GM19043 (cell line): ENCODE data around the gene NAV3.
A peak's percentile ranks its signal among the peaks of the same experiment; 100 is the strongest.

ENCODE experiments used
- ATAC-seq: cut with Tn5 transposase; IDR thresholded peaks from one replicate; pipeline ENCODE4 v1.9.1; 2021; ENCODE audit warnings: low read depth; ENCODE audit not compliant: unreplicated experiment

The NAV3 gene

DNA sequence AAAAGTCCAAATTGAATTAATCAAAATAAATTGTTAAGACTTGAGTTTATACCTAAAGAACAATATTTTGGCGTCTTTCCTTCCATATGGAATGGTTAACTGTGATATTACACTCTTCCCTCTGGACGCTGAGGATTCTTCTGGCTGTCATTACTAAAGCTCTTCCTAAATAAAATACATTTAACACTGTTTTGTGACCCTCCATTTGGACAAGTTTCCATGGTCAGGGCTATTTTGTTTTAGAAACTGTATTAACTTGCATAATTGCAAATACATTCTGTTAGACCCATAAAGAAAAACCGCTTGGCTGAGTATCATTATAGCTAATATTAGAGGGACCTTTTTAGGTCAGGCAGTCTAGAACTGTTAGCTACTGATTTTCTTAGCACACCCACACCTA lies 87.4 kb downstream of the NAV3 start:
- ATAC-seq: no peak

DNA sequence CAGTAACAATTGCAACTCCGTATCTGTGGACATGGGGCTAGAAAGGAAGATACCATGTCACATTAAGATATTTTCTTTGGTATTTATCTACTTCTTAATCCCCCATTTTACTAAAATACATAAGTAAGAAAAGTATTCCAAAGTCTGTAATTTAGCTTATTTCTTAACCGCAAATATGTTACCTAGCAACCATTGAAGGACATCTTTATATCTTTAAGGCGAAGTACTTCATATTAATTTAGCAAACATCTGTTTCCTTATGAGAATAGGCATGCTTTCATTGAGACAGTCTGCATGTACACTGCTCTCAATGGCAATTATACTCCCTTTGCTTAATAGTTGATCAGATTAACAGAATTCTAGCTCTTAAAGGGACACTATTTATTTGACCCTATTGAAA lies 88.8 kb downstream of the NAV3 start:
- no peak for ATAC-seq

DNA sequence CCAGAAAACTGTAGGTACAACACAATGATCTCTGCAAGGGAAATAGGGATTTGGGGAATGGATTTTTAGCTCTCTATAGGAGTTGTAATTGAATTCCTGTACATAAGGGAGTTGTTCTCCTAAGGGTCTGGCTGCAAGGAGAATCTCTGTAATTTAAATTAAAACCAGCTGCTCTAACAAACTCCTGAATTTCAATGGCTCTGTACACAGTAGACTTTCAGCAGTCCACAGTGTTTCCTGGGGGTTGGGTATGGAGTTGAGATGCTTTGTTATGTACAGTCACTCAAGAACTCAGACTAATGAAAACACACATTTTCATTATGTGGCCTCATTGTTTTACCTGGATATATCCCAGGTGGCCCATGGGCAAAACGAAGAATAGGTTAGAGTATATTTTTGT lies 93.2 kb downstream of the NAV3 start:
- ATAC-seq: no peak

DNA sequence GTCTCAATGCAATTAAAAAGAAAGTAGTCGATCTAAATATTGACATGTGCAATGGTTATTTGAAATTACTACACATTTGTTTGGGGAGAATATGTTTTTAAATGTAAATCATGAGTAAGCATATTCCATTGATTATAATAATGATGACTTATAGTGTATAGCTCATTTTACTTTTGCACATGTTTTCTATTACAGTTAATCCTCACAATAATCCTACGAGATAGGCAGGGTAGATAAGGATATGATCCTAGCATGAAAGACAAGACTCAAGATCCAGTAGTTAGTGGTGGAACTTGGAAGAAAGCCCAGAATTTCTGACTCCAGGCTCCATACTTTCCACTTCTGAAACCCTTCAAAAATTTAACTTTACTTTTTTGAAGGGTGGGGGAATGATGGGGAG lies 94.0 kb downstream of the NAV3 start:
- no peak for ATAC-seq

DNA sequence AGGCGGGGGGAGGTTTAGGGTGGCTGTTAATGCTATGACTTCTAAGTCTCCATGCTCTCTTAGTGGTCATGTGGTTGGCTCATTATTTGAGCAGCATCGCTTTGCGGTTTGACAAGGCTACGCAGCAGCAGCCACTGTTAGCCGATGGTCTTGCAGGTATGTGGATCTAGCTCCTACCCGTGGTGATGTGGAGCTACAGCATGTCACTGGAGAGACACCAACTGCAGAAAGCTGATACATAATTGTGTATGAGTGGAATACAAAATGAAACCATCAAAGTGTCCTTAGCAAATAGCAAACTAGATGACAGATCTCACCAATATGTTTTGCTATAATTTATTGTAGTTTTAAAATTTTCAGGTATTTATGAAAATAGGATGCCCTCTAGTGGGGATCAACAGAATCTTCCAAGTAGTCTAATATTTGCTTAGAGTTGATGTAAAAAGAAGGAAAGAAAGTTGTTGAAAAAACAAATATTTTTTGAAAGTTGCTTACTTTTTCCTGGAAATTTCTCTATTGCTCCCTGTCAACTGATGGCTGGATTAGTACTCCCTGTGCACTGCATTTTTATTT lies 94.9 kb downstream of the NAV3 start:
- peak; percentile 99 for ATAC-seq

DNA sequence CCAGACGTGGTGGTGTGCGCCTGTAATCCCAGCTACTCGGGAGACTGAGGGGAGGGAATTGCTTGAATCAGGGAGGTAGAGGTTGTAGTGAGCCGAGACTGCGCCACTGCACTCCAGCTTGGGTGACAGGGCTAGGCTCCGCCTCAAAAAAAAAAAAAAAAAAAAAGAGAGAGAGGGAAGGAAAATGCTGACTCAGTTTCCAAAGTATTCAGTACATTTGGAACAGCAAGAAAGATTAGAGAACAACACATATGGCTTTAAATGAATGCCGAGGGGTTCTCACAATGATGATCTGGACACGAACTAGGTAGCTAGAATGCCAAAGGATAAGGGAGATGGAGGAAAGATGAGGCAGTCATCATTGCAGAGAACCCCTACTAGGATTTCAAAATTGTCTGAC lies 97.4 kb downstream of the NAV3 start:
- no peak for ATAC-seq

DNA sequence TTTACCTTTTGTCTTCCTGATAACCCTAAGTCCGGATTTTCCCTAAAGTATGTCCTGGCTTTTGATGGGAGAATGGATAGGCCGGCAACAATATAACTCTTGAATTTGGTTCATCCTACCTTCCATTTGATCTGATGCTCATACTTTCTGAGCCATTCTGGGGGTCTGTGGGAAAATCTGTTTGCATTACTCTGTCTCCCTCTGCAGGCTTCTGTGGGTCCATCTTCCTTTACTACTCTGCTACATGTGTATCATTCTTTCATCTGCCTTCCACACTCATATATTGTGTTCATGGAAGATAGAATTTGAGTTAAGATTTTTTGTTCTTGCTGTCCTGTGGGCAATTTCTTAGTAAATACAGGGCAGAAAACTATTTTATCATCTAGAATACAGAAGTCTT lies 101.5 kb downstream of the NAV3 start:
- ATAC-seq: no peak

DNA sequence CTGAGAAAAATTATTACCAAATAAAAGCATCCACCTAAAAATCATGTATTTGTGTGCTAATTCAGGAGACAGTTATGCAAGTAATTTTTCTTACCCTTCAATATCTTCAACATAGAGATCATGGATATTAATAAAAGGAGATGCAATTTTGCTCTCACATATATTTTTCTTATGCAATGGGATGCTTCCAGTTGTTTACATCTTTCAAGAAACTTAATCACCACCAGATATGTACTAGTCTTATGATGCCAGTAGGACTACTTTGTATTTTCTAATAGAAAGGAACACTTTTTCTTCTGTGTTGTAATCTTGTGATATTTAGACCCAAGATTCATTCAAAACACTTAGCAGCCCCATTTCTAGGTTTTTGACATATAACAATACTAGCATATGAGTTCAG lies 107.6 kb downstream of the NAV3 start:
- no peak for ATAC-seq

DNA sequence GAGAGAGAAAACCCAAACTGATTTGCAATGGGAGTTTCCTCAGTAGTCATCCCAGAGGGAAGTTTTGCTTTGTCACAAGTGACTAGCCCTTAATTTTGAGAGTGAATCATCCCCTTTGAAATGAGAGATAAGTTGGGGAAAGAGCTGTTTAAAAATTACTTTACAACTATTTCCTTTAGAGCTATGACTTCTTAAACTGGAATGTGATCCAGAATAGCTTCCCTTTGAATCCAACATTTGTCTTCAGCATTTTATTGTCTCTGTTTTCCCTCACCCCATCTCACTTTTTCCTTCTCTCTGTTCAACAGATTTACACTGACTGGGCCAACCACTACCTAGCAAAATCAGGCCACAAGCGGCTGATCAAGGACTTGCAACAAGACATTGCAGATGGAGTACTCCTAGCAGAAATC lies 109.3 kb downstream of the NAV3 start:
- ATAC-seq: no peak

DNA sequence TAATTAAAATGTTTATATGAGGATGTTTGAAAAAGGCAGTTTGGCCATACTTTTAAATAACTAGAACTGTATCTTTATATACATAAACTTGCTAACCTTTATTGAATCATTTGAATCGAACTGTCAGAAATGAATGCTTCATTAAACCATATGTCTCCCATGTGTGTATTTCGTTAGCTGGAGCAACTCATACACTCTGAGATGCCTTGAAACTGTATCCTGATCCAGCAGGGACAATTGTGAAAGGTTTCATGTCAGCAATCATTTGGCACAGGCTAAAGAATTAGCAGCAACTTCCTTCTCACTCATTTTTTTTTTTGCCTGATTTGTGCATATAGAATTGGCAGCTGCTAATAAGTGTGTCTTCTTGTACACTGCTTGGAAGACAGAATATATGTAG lies 109.9 kb downstream of the NAV3 start:
- no peak for ATAC-seq

DNA sequence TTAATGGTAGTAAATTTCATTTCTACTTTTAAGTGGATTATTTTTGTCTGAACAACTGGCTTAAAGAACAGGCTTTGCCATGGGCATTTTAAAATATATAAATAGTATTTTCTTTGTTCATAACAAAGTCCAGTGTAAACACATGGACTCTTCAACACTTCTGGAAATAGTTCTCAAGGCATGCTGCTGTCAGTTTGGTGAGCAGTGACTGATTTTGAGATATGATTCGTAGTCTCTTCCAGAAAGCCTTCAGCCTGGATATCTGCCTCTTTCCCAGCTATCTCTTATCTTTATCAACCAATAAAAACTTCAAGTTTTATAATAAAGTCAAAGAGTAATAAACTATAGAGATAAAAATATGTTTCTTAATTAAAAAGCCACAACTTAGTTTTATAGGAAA lies 110.7 kb downstream of the NAV3 start:
- ATAC-seq: no peak

DNA sequence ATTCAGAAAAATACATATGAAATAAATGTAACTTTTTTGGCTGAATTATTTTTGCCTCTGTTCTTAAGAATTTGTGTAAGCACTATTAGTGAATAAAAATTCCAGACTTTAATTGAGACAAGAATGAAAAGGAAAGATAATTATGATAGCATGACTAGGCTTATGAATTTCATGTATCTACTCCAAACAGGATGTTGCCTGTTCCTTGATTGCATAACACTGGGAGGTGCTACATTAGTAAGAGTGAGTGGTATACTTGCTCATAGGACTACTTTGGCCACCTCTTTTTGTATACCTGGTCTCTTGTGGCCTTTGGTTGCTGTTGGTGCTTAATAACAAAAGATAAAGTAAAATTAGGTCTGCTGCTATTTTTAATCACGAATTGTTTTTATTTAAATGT lies 112.8 kb downstream of the NAV3 start:
- ATAC-seq: no peak

DNA sequence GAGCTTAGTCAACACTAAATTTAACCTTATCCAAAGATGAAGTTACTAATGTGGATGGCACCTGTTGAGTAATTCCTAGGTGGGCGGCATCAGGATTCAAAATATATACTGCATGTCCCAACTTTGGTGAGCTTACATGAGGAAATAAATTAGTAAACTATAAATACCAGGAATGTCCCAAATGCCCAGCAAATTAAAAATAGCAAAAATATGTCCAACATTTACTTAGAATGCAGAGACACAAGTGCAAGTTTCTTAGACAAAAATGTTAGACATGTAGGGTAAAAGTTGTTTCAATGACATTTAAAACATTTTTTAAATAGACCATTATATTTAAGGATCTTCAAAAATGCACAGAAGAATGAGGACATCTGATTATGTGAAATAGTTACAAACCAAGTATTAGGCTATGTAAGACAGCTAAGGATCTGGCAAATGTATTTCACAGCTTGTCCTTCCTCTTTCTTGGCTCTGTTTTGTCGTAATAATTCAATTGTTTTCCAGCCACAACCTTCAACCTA lies 115.9 kb downstream of the NAV3 start:
- no peak for ATAC-seq

DNA sequence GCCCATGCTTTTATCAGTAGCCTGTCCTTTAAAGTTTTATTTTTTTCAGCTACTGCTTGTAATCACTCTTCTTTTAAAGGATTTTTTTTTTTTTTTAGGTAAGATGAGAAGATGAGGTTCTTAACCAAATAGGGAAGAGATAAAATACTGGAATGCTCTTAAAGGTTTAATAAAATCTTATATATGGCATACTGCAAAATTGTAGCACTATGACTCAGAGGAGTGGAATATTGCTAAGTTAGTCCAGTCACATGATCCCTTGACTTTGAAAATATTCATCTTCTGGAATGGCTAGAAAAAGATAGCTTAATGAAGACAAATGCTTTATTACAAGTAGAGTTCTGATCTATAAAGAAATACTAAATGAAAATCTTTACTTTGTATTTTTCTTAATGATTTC lies 116.6 kb downstream of the NAV3 start:
- no peak for ATAC-seq

DNA sequence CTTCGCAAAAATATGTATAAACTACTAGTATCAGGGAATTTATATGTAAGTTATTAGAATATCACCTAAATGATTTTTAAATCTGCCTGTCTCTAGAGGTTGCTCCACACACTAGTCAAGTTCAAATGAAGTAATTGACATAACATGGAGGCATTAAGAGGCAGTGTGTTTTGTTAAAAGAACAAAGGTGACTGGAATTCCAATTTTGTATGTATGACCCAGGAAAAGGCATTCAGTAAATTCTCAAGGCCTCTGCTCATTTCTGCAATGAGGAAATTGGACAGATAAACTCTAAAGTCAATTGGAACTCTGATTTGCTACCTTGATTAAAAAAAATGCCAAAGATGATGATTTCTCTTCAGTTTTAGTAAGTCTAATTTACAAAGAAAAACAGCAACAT lies 117.1 kb downstream of the NAV3 start:
- no peak for ATAC-seq

DNA sequence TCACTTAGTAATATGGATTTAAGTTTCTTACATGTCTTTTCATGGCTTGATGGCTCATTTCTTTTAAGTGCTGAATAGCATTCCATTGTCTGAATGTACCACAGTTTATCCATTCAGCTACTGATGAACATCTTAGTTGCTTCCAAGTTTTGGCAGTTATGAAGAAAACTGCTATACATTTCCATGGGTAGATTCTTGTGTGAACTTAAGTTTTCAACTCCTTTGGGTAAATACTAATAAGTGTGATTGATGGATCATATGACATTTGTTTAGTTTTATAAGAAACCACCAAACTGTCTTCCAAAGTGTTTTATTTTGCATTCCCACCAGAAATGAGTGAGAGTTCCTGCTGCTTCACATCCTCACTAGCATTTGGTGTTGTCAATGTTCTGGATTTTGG lies 119.2 kb downstream of the NAV3 start:
- no peak for ATAC-seq

DNA sequence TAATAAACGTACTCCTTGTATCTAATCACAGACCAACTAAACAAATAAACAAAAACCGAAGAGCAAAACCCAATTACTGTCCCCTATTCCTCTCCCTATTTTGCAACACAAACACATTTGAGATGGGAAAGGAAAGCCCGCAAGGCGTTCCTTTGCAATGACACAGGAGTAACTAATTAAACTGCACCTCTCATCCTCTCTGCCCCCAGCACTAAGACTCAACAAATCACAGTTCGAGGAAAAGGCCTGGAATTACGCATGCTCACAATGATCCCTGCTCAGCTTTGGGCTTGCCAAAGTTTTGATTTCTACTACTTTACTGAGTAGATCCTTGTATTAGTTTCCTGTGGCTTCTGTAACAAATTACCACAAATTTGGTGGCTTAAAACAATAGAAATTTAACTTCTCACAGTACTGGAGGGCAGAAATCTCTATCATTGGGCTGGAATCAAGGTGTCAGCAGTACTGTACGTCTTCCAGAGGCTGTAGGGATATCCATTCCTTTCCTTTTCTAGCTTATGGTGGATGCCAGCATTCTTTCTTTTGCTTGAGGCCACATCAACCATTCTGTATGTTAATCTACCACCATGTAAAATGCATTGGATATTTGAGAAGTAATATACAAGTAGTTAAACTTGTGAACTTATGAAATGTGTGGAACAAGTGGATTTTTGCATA lies 123.0 kb downstream of the NAV3 start:
- no peak for ATAC-seq

DNA sequence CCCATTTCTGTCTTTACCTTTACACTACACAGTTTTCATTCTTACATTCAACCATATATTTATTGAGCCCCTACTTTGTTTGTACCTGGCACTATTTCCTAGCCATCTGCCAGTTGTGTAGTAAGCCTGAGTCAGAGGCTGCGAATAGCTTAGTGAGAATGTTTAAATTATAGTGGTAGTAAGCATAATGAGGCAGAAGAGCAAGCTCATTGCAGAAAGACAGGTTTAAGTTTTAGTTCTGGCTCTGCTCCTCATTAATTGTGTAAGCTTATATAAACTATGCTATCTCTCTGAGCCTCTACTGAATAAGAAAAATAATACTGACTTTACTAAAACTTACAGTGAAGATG lies 123.5 kb downstream of the NAV3 start:
- no peak for ATAC-seq

DNA sequence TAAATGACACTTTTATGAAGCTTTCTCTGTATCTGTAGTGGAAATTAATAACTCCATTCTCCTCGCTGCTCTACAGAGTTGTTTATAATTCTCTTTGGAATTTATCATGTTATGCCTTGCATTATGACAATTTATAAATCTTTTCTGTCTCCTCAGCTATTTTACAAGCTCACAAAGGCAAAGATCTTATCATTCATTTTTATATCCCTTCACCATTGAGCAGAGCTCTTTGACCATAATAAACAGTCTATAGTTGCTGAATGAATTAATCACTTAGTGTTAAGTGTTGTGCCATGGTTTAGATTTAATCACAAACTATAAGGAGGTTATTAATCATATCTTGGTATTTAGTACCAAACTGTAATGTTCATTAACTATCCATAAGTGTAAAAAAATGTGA lies 126.4 kb downstream of the NAV3 start:
- ATAC-seq: no peak

DNA sequence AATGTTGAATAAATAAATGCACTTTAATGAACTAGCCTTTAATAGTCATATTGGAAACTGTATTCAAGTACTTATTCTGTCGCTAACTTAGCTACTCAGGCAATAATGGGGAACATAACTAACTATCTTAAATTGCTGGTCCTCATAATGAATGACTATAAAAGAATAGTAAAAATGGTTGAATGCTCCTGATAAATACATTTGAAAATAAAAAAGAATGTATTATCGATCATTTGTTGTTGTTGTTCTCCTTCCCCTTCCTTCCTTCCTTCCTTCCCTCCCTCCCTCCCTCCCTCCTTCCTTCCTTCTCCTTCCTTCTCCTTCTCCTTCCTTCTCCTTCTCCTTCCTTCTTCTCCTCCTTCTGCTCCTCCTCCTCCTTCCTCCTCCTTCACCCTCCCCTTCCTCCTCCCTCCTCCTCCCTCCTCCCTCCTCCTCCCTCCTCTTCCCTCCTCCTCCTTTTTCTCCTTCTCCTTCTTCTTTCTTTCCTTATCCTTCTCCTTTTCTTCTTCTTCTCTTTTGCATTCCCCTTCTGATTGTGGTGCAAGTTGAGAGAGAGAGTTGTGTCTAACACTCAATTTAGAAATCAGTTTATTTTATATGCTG lies 133.0 kb downstream of the NAV3 start:
- no peak for ATAC-seq

DNA sequence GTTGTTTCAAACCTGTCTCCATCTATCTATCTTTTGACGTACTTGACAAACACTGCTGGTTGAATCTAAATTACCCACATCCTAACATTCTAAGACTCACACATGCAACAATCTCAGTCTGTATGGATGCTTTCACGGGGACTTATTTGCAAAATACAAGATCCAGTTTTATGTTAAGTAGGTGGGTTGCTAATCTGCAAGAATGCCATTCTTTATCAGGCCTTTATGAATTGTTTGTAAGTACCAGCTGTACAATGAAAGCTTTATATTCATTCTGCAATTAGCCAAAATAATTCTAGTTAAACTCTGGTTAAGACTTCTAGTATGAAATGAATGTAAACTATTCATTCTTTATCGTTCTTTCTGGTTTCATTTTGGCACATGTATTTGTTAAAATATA lies 135.1 kb downstream of the NAV3 start:
- ATAC-seq: no peak

DNA sequence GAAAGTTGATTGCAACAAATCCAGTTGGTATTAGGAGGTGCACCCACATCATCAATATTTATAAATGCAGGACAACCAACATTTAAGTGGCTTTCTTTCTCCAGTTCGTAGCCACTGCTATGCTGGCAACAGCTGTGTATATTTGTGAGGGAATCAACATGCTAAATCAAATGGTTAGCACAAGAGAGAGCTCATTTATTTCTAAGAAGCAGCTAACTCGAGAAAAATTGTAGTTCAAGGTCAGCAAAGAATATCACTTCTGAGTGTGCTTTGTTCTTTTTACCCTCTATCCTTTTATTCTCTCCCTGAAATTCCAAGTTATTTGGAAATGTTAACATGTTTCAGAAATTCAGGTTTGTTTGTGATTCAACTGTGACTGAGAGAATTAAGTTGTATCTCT lies 137.3 kb downstream of the NAV3 start:
- no peak for ATAC-seq
